Tibial nerve (tissue), 4 donors: Measurements from ENCODE around the gene AKAP6. TPM values are rescaled to one million over a fixed set of nuclear protein-coding genes. Genes with fewer than 3 reads are reported as not detected.

ENCODE experiments used
- DNase-seq, 2 donors: peaks; one replicate each; pipeline ENCODE4 v3.0.0-alpha.2; 2019; ENCODE audit warnings: low spot score in 2 of 2
- H3K27ac ChIP-seq, 4 donors: fragments of 200-600 bp; sonication (generic) in 3 of 4; one replicate each; pipeline ENCODE4 v1.5.1; 2017 to 2019; ENCODE audit warnings: mild to moderate bottlenecking in 1 of 4
- H3K27me3 ChIP-seq, 2 donors: fragments of 200-600 bp; sonication (generic) in 1 of 2; one replicate each; pipeline versions ENCODE4 v1.5.1 to v1.6.0; 2017 to 2019
- H3K36me3 ChIP-seq, 3 donors: fragments of 200-600 bp; sonication (generic); one replicate each; pipeline ENCODE4 v1.5.1; 2018 to 2019
- H3K4me1 ChIP-seq, 4 donors: fragments of 200-600 bp; sonication (generic) in 3 of 4; one replicate each; pipeline ENCODE4 v1.5.1; 2017 to 2019
- H3K4me3 ChIP-seq, 4 donors: fragments of 200-600 bp; sonication (generic) in 3 of 4; one replicate each; pipeline ENCODE4 v1.5.1; 2017 to 2019; ENCODE audit warnings: mild to moderate bottlenecking in 1 of 4, moderate library complexity in 1 of 4
- H3K9me3 ChIP-seq, 4 donors: fragments of 200-600 bp; sonication (generic) in 3 of 4; one replicate each; pipeline ENCODE4 v1.5.1; 2017 to 2019
- EP300 ChIP-seq, 2 donors: sonication (generic); formaldehyde crosslinking; IDR thresholded peaks; one replicate each; pipeline ENCODE4 v1.6.1; 2017; ENCODE audit warnings: antibody characterized with exemption in 2 of 2, mild to moderate bottlenecking in 1 of 2
- POLR2A ChIP-seq, 2 donors: fragments of 450-650 bp; IDR thresholded peaks; one replicate each; pipeline ENCODE4 v1.6.1; 2017; ENCODE audit warnings: antibody characterized with exemption in 2 of 2, mild to moderate bottlenecking in 2 of 2, moderate library complexity in 2 of 2
- WGBS, 2 donors: methylation state at CpG; one replicate each; pipeline ENCODE4 v1.1.5; 2018; 5-methylcytosine and 5-hydroxymethylcytosine counted together
- total RNA-seq, 4 donors: library from RNA; depleted of rRNA; stranded (reverse); fragments of >200 nt; gene quantifications; one replicate each; pipeline ENCODE4 v1.1.0, GENCODE V29; 2016
- TF ChIP-seq, protein P1 (sequence below), 5 experiments: fragments of 200-600 bp in 3 of 5; fragments of 450-650 bp in 2 of 5; sonication (generic) in 3 of 5; IDR thresholded peaks; one replicate each; pipeline ENCODE4 v1.5.1; 2016 to 2019; ENCODE audit warnings: antibody characterized with exemption in 5 of 5, mild to moderate bottlenecking in 3 of 5, moderate library complexity in 2 of 5

The AKAP6 gene
- total RNA-seq, 4 donors from 2014 or later: 2.1 to 10.7 (median 5.2) TPM

DNA sequence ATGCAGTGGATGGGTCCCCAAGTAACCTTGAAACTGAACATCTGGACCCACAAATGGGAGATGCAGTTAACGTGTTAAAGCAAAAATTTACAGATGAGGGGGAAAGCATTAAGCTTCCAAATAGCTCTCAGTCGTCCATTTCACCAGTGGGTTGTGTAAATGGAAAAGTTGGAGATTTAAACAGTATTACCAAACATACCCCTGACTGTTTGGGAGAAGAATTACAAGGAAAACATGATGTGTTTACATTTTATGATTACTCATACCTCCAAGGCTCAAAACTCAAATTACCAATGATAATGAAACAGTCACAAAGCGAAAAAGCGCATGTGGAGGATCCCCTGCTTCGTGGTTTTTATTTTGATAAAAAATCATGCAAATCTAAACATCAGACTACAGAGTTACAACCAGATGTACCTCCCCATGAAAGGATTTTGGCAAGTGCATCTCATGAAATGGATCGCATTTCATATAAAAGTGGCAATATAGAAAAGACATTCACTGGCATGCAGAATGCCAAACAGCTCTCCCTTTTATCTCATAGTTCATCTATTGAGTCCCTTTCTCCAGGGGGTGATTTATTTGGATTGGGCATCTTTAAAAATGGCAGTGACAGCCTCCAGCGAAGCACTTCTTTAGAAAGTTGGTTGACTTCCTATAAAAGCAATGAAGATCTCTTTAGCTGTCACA lies 493.0 kb downstream of the AKAP6 start:
- 85 to 87% methylated on average over 7 of the region's 7 CpGs for WGBS, 2 donors
- Histone ChIP-seq H3K27ac (no peak overlapping the region), H3K9me3 (no peaks in the 10 kb centered on the region), H3K36me3 (no peaks in the 10 kb centered on the region), H3K4me3 (no peak overlapping the region), H3K27me3 (no peaks in the 10 kb centered on the region), H3K4me1 (peaks cover 0 to 24% (median 0%) of the 10 kb centered on the region in 4 donors)
- TF ChIP-seq POLR2A (IDR thresholded peaks at IDR 0.05): no peak
- no peak for TF ChIP-seq EP300 (IDR thresholded peaks at IDR 0.05)
- TF ChIP-seq, protein P1, sequence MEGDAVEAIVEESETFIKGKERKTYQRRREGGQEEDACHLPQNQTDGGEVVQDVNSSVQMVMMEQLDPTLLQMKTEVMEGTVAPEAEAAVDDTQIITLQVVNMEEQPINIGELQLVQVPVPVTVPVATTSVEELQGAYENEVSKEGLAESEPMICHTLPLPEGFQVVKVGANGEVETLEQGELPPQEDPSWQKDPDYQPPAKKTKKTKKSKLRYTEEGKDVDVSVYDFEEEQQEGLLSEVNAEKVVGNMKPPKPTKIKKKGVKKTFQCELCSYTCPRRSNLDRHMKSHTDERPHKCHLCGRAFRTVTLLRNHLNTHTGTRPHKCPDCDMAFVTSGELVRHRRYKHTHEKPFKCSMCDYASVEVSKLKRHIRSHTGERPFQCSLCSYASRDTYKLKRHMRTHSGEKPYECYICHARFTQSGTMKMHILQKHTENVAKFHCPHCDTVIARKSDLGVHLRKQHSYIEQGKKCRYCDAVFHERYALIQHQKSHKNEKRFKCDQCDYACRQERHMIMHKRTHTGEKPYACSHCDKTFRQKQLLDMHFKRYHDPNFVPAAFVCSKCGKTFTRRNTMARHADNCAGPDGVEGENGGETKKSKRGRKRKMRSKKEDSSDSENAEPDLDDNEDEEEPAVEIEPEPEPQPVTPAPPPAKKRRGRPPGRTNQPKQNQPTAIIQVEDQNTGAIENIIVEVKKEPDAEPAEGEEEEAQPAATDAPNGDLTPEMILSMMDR (IDR thresholded peaks at IDR 0.05): no peak
- DNase-seq: no peak

DNA sequence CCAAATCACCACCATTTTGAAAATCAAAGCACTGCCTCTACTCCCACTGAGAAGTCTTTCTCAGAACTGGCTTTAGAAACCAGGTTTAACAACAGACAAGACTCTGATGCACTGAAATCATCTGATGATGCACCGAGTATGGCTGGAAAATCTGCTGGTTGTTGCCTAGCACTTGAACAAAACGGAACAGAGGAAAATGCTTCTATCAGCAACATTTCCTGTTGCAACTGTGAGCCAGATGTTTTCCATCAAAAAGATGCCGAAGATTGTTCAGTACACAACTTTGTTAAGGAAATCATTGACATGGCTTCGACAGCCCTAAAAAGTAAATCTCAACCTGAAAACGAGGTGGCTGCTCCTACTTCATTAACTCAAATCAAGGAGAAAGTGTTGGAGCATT lies 494.6 kb downstream of the AKAP6 start:
- peaks cover 0 to 28% (median 0%) of the 10 kb centered on the region in 4 donors for H3K4me1 ChIP-seq
- DNase-seq: no peak
- no peaks in the 10 kb centered on the region for H3K36me3 ChIP-seq
- no peak overlapping the region for H3K4me3 ChIP-seq
- TF ChIP-seq POLR2A (IDR thresholded peaks at IDR 0.05) (no peak), EP300 (IDR thresholded peaks at IDR 0.05) (no peak)
- TF ChIP-seq, protein P1 (IDR thresholded peaks at IDR 0.05): no peak
- 83 to 92% methylated on average over 5 of the region's 5 CpGs for WGBS, 2 donors
- no peaks in the 10 kb centered on the region for H3K9me3 ChIP-seq
- H3K27ac ChIP-seq: no peak overlapping the region
- H3K27me3 ChIP-seq: no peaks in the 10 kb centered on the region

DNA sequence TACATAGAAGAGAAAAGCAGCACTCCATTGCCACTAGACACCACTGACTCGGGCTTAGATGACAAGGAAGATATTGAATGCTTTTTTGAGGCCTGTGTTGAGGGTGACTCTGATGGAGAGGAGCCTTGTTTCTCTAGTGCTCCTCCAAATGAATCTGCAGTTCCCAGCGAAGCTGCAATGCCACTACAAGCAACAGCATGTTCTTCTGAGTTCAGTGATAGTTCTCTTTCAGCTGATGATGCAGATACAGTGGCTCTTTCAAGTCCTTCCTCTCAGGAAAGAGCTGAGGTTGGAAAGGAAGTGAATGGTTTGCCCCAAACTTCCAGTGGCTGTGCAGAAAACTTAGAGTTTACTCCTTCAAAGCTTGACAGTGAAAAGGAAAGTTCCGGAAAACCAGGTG lies 495.1 kb downstream of the AKAP6 start:
- Histone ChIP-seq H3K9me3 (no peaks in the 10 kb centered on the region), H3K27ac (no peak overlapping the region), H3K4me1 (peaks cover 0 to 30% (median 0%) of the 10 kb centered on the region in 4 donors), H3K4me3 (no peak overlapping the region), H3K36me3 (no peaks in the 10 kb centered on the region), H3K27me3 (no peaks in the 10 kb centered on the region)
- no peak for DNase-seq
- WGBS, 2 donors: 82 to 93% methylated on average over 3 of the region's 3 CpGs
- TF ChIP-seq, protein P1 (IDR thresholded peaks at IDR 0.05): no peak
- TF ChIP-seq EP300 (IDR thresholded peaks at IDR 0.05): no peak
- no peak for TF ChIP-seq POLR2A (IDR thresholded peaks at IDR 0.05)

DNA sequence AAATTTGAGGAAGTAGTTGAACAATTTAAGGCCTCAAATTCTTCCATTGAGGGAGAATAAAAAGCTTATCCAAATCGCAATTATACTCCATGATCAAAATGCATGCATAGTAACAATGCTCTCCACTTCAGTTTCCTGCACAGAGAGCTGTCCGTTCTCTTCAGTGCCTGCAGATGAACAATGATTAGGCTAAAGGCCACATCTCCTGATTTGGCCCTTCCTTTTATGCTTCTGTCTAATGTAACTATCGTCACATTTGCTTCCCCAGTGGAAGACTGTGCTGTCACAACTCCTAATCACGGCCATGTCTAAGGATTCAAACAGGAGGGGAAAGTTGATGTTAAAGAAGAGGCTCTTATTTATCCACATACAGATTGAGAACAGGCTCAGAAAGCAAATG lies 496.0 kb downstream of the AKAP6 start:
- H3K36me3 ChIP-seq: no peaks in the 10 kb centered on the region
- no peaks in the 10 kb centered on the region for H3K27me3 ChIP-seq
- H3K9me3 ChIP-seq: no peaks in the 10 kb centered on the region
- TF ChIP-seq, protein P1 (IDR thresholded peaks at IDR 0.05): no peak
- TF ChIP-seq POLR2A (IDR thresholded peaks at IDR 0.05) (no peak), EP300 (IDR thresholded peaks at IDR 0.05) (no peak)
- WGBS, 2 donors: 40 to 58% methylated on average over 4 of the region's 4 CpGs
- DNase-seq: no peak
- peak overlapping the region in 1 of 4 donors; percentile 50 for H3K27ac ChIP-seq
- no peak overlapping the region for H3K4me3 ChIP-seq
- H3K4me1 ChIP-seq: peaks cover 0 to 30% (median 0%) of the 10 kb centered on the region in 4 donors

DNA sequence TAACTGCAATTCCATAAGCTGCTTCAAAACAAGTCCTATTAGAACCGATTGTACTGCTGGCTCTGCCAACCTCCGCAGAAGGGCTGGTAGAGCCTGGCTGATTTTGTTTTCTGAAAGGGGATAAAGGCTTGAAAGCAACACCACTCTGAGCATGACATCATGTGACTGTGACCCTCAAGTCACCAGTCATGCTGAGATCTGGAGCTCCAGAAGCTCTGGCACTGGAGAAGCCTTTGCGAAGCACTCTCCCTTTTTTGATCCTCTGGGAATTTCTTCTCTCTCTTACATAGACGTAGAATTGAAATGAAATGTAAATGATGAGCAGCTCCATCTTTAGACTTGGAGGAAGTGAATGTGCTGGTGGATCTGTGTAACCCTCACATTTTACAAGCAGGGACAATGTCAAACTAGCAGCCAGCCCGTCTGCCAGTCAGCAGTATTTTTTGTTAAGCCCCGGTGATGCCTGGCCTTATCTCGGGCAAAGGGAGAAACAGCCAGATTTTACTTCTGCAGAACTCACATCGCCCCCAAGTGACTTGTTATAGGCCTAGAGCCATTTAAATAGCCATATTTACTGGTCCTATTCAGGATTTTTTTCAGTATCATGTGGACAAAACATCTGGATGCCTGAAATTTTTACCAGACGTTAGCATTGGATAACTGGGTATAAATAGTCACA lies 497.4 kb downstream of the AKAP6 start:
- no peaks in the 10 kb centered on the region for H3K27me3 ChIP-seq
- H3K9me3 ChIP-seq: no peaks in the 10 kb centered on the region
- no peak overlapping the region for H3K4me3 ChIP-seq
- H3K4me1 ChIP-seq: peaks cover 0 to 30% (median 0%) of the 10 kb centered on the region in 4 donors
- no peaks in the 10 kb centered on the region for H3K36me3 ChIP-seq
- DNase-seq: no peak
- TF ChIP-seq POLR2A (IDR thresholded peaks at IDR 0.05) (no peak), EP300 (IDR thresholded peaks at IDR 0.05) (peak in 1 of 2 donors; percentile 44)
- TF ChIP-seq, protein P1 (IDR thresholded peaks at IDR 0.05): peak in 3 of 5 experiments; percentile 9 to 35 (median 30)
- WGBS, 2 donors: 28 to 33% methylated on average over 9 of the region's 9 CpGs
- H3K27ac ChIP-seq: peak overlapping the region; percentile 40 to 75 (median 60)
